Vagina (tissue), 2 donors: ENCODE results near the gene AP1G2. TPM values are rescaled to one million over a fixed set of nuclear protein-coding genes. Genes with fewer than 3 reads are reported as not detected.

Source experiments
- DNase-seq, 2 donors: peaks; one replicate each; pipeline ENCODE4 v3.0.0-alpha.2; 2017; ENCODE audit errors: extremely low spot score in 2 of 2
- H3K27ac ChIP-seq: fragments of 200-600 bp; sonication (generic); one replicate; pipeline ENCODE4 v1.5.1; 2019
- H3K27me3 ChIP-seq: fragments of 200-600 bp; sonication (generic); one replicate; pipeline ENCODE4 v1.5.1; 2019
- H3K36me3 ChIP-seq, 2 donors: fragments of 200-600 bp; sonication (generic); one replicate each; pipeline ENCODE4 v1.5.1; 2017 to 2019
- H3K4me1 ChIP-seq: fragments of 200-600 bp; sonication (generic); one replicate; pipeline ENCODE4 v1.5.1; 2019
- H3K4me3 ChIP-seq, 2 donors: fragments of 200-600 bp; sonication (generic); 1 replicate in 1 of 2; 2 replicates in 1 of 2; pipeline ENCODE4 v1.5.1; 2016 to 2019
- H3K9me3 ChIP-seq: fragments of 200-600 bp; sonication (generic); one replicate; pipeline ENCODE4 v1.5.1; 2019
- CTCF ChIP-seq, 3 experiments: fragments of 450-650 bp in 2 of 3; fragments of 200-600 bp in 1 of 3; sonication (generic) in 1 of 3; IDR thresholded peaks; one replicate each; pipeline ENCODE4 v1.5.1; 2017 to 2019; ENCODE audit warnings: antibody characterized with exemption in 3 of 3, mild to moderate bottlenecking in 2 of 3, moderate library complexity in 2 of 3
- POLR2A ChIP-seq, 2 donors: fragments of 450-650 bp; IDR thresholded peaks; one replicate each; pipeline ENCODE4 v1.6.1; 2017; ENCODE audit warnings: antibody characterized with exemption in 2 of 2, mild to moderate bottlenecking in 2 of 2, moderate library complexity in 2 of 2
- POLR2AphosphoS5 ChIP-seq, 2 donors: sonication (generic); formaldehyde crosslinking; IDR thresholded peaks; one replicate each; pipeline ENCODE4 v1.9.0; 2017; ENCODE audit warnings: antibody characterized with exemption in 2 of 2, mild to moderate bottlenecking in 2 of 2, low read depth in 1 of 2; ENCODE audit not compliant: insufficient read depth in 1 of 2
- intact Hi-C: fragments of 100-400 bp; cut with DNase I; formaldehyde crosslinking; loops from one replicate; pipeline ENCODE4 v1.15.1; 2023
- total RNA-seq: library from RNA; depleted of rRNA; stranded (reverse); fragments of >200 nt; gene quantifications from one replicate; pipeline ENCODE4 v1.2.3, GENCODE V29; 2016

AP1G2 gene
- total RNA-seq, 1 donor from 2014 or later: 122 TPM

GRCh38 chr14:23608454-23608853 lies 40.9 kb upstream of the AP1G2 start:
- H3K4me1 ChIP-seq: no peaks in the 10 kb centered on the region
- DNase-seq: no peak
- intact Hi-C loops: no loop called here
- no peaks in the 10 kb centered on the region for H3K27me3 ChIP-seq
- no peak overlapping the region for H3K4me3 ChIP-seq
- H3K36me3 ChIP-seq: no peaks in the 10 kb centered on the region
- H3K27ac ChIP-seq: no peak overlapping the region
- TF ChIP-seq POLR2AphosphoS5 (IDR thresholded peaks at IDR 0.05; ENCODE audit: insufficient read depth in 1 of 2, low read depth in 1 of 2) (no peak), POLR2A (IDR thresholded peaks at IDR 0.05) (no peak), CTCF (IDR thresholded peaks at IDR 0.05) (no peak)
- no peaks in the 10 kb centered on the region for H3K9me3 ChIP-seq

GRCh38 chr14:23605931-23606585 lies 38.5 kb upstream of the AP1G2 start:
- Histone ChIP-seq H3K4me3 (no peak overlapping the region), H3K27me3 (no peaks in the 10 kb centered on the region), H3K36me3 (no peaks in the 10 kb centered on the region), H3K4me1 (no peaks in the 10 kb centered on the region), H3K9me3 (no peaks in the 10 kb centered on the region), H3K27ac (no peak overlapping the region)
- intact Hi-C loops: no loop called here
- TF ChIP-seq POLR2A (IDR thresholded peaks at IDR 0.05): no peak
- DNase-seq: no peak

- H3K27ac ChIP-seq: no peak overlapping the region
- H3K36me3 ChIP-seq: no peaks in the 10 kb centered on the region
- H3K4me3 ChIP-seq: no peak overlapping the region
- TF ChIP-seq POLR2AphosphoS5 (IDR thresholded peaks at IDR 0.05; ENCODE audit: insufficient read depth in 1 of 2, low read depth in 1 of 2) (no peak), POLR2A (IDR thresholded peaks at IDR 0.05) (no peak), CTCF (IDR thresholded peaks at IDR 0.05) (no peak)
- DNase-seq: no peak
- no peaks in the 10 kb centered on the region for H3K27me3 ChIP-seq
- intact Hi-C loops: no loop called here
- H3K9me3 ChIP-seq: no peaks in the 10 kb centered on the region
- no peaks in the 10 kb centered on the region for H3K4me1 ChIP-seq
These were observed 37.1 kb upstream of the AP1G2 start for GRCh38 chr14:23604675-23605170.

GRCh38 chr14:23604148-23604547 lies 36.6 kb upstream of the AP1G2 start:
- Histone ChIP-seq H3K9me3 (no peaks in the 10 kb centered on the region), H3K4me1 (no peaks in the 10 kb centered on the region), H3K27me3 (no peaks in the 10 kb centered on the region), H3K4me3 (no peak overlapping the region), H3K36me3 (no peaks in the 10 kb centered on the region), H3K27ac (no peak overlapping the region)
- TF ChIP-seq POLR2A (IDR thresholded peaks at IDR 0.05): no peak
- no peak for TF ChIP-seq POLR2AphosphoS5 (IDR thresholded peaks at IDR 0.05; ENCODE audit: insufficient read depth in 1 of 2, low read depth in 1 of 2)
- no peak for TF ChIP-seq CTCF (IDR thresholded peaks at IDR 0.05)
- intact Hi-C loops: no loop called here
- DNase-seq: no peak

DNA sequence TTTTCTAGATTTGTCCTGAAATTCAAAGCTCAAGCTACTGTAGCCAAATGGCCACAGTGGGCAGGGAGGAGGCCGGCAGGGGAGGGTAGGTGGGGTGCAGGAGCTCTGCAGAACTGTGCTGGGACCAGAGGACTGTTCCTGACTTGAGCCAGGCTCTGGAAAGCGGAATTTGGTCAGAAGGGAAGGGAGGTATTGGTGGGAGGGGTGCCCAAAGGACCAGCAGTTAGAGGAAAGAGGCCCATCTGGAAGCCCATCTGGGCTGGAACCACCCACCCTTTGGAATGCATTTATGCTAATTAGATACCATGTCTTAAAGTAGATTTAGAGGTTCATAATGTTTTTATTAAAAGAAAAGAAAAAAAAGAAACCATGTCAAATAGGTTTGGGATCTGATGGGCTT lies 35.5 kb upstream of the AP1G2 start:
- Histone ChIP-seq H3K4me3 (no peak overlapping the region), H3K27ac (no peak overlapping the region), H3K9me3 (no peaks in the 10 kb centered on the region), H3K27me3 (no peaks in the 10 kb centered on the region), H3K36me3 (no peaks in the 10 kb centered on the region), H3K4me1 (no peaks in the 10 kb centered on the region)
- DNase-seq: no peak
- intact Hi-C loops: no loop called here
- TF ChIP-seq CTCF (IDR thresholded peaks at IDR 0.05) (no peak), POLR2AphosphoS5 (IDR thresholded peaks at IDR 0.05; ENCODE audit: insufficient read depth in 1 of 2, low read depth in 1 of 2) (no peak), POLR2A (IDR thresholded peaks at IDR 0.05) (no peak)
